ENCODE measurements around the gene TBPL1. TPM values are rescaled to one million over a fixed set of nuclear protein-coding genes. Genes with fewer than 3 reads are reported as not detected.

TBPL1 gene
- total RNA-seq, 4 donors from 2014 or later, result 10.1 to 19.1 (median 13.7) TPM

- Histone ChIP-seq H3K27me3 (no peaks in the 10 kb centered on the region), H3K4me3 (no peak overlapping the region), H3K9me3 (peaks cover 0 to 5% (median 0%) of the 10 kb centered on the region in 3 donors), H3K27ac (no peak overlapping the region), H3K36me3 (no peaks in the 10 kb centered on the region), H3K4me1 (peaks cover 0 to 22% (median 9%) of the 10 kb centered on the region in 3 donors)
- 67 to 72% methylated on average over 4 of the region's 4 CpGs for WGBS, 2 donors (ENCODE audit: low coverage in 1 of 2)
- no peak for ATAC-seq
- TF ChIP-seq POLR2AphosphoS5 (IDR thresholded peaks at IDR 0.05) (no peak), EP300 (IDR thresholded peaks at IDR 0.05) (no peak), POLR2A (IDR thresholded peaks at IDR 0.05) (no peak), CTCF (IDR thresholded peaks at IDR 0.05) (no peak)
Measured at GRCh38 chr6:133917781-133918180, 35.2 kb upstream of the TBPL1 start.

GRCh38 chr6:133918208-133918930 lies 34.7 kb upstream of the TBPL1 start:
- Histone ChIP-seq H3K4me3 (no peak overlapping the region), H3K27me3 (no peaks in the 10 kb centered on the region), H3K4me1 (peaks cover 0 to 22% (median 9%) of the 10 kb centered on the region in 3 donors), H3K36me3 (no peaks in the 10 kb centered on the region), H3K27ac (peak overlapping the region in 2 of 4 donors; percentile 9 to 46), H3K9me3 (peaks cover 0 to 5% (median 0%) of the 10 kb centered on the region in 3 donors)
- WGBS, 2 donors (ENCODE audit: low coverage in 1 of 2), result 36 to 68% methylated on average over 2 of the region's 2 CpGs
- ATAC-seq, result no peak
- no peak for TF ChIP-seq POLR2AphosphoS5 (IDR thresholded peaks at IDR 0.05)
- no peak for TF ChIP-seq EP300 (IDR thresholded peaks at IDR 0.05)
- no peak for TF ChIP-seq CTCF (IDR thresholded peaks at IDR 0.05)
- no peak for TF ChIP-seq POLR2A (IDR thresholded peaks at IDR 0.05)

GRCh38 chr6:133919362-133919761 lies 33.7 kb upstream of the TBPL1 start:
- WGBS, 2 donors (ENCODE audit: low coverage in 1 of 2), result 70 to 88% methylated on average over 4 to 5 of the region's 5 CpGs

GRCh38 chr6:133921249-133921859 lies 31.7 kb upstream of the TBPL1 start:
- H3K4me3 ChIP-seq, result no peak overlapping the region
- no peaks in the 10 kb centered on the region for H3K27me3 ChIP-seq
- TF ChIP-seq CTCF (IDR thresholded peaks at IDR 0.05), result peak; percentile 57 to 88 (median 78)
- TF ChIP-seq POLR2AphosphoS5 (IDR thresholded peaks at IDR 0.05), result no peak
- no peak for TF ChIP-seq POLR2A (IDR thresholded peaks at IDR 0.05)
- no peak overlapping the region for H3K27ac ChIP-seq
- 7 to 13% methylated on average over 5 to 6 of the region's 6 CpGs for WGBS, 2 donors (ENCODE audit: low coverage in 1 of 2)
- ATAC-seq, result peak; percentile 46
- H3K4me1 ChIP-seq, result peaks cover 0 to 22% (median 9%) of the 10 kb centered on the region in 3 donors
- no peaks in the 10 kb centered on the region for H3K9me3 ChIP-seq
- no peaks in the 10 kb centered on the region for H3K36me3 ChIP-seq

More at GRCh38 chr6:133919362-133919761, 33.7 kb upstream of the TBPL1 start:
- TF ChIP-seq POLR2AphosphoS5 (IDR thresholded peaks at IDR 0.05) (no peak), EP300 (IDR thresholded peaks at IDR 0.05) (no peak), CTCF (IDR thresholded peaks at IDR 0.05) (no peak), POLR2A (IDR thresholded peaks at IDR 0.05) (no peak)
- no peak for ATAC-seq
- H3K27ac ChIP-seq, result no peak overlapping the region
- H3K27me3 ChIP-seq, result no peaks in the 10 kb centered on the region
- H3K4me1 ChIP-seq, result peaks cover 0 to 22% (median 9%) of the 10 kb centered on the region in 3 donors
- H3K9me3 ChIP-seq, result no peaks in the 10 kb centered on the region
- no peaks in the 10 kb centered on the region for H3K36me3 ChIP-seq
- no peak overlapping the region for H3K4me3 ChIP-seq
